ENCODE data around the gene INSM1.
"Not testable (repeated sequence)": the region's sequence is repeated elsewhere in the genome, so short reads cannot be mapped to it uniquely, and the experiment has no call there.

Gene INSM1, protein sequence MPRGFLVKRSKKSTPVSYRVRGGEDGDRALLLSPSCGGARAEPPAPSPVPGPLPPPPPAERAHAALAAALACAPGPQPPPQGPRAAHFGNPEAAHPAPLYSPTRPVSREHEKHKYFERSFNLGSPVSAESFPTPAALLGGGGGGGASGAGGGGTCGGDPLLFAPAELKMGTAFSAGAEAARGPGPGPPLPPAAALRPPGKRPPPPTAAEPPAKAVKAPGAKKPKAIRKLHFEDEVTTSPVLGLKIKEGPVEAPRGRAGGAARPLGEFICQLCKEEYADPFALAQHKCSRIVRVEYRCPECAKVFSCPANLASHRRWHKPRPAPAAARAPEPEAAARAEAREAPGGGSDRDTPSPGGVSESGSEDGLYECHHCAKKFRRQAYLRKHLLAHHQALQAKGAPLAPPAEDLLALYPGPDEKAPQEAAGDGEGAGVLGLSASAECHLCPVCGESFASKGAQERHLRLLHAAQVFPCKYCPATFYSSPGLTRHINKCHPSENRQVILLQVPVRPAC

DNA sequence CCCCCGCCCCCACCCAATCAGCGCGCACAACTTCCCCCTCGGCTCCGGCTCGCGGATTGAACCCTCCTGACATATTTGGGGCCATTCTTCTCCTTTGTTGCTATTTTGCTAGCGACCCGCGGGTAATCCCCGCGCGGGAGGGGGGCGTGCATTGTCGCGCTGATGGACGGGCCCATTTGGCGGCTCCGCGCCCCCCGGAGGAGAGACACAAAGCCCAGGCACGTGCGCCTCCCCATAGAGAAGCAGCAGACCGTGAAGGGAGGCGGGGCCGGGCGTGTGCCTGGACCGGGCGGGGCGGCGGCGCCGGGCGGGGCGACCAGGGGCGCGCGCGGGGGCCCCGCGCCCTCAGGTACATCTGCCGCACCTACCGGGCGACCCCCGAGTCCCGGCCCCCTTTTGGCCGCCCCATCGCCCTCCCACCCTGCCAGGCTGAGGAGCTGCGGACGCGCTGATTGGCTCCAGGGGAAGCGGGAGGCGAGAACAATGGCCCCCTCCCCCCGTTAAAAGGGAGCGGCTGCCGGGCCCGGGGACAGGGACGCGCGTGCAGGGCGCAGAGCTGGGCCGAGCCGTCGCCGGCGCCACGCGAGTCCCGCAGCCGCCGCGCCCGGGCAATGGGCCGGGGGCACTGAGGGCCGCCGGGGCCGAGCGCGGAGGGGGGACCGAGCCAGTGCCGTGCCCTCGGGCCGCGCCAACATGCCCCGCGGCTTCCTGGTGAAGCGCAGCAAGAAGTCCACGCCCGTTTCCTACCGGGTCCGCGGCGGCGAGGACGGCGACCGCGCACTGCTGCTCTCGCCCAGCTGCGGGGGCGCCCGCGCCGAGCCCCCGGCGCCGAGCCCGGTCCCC, at the start of gene INSM1:
TSS of gene INSM1 (plus strand) at position 530 of the 843 bp plus-strand sequence. CDS start at position 694, 164 bp downstream.
- no peak for DNase-seq

DNA sequence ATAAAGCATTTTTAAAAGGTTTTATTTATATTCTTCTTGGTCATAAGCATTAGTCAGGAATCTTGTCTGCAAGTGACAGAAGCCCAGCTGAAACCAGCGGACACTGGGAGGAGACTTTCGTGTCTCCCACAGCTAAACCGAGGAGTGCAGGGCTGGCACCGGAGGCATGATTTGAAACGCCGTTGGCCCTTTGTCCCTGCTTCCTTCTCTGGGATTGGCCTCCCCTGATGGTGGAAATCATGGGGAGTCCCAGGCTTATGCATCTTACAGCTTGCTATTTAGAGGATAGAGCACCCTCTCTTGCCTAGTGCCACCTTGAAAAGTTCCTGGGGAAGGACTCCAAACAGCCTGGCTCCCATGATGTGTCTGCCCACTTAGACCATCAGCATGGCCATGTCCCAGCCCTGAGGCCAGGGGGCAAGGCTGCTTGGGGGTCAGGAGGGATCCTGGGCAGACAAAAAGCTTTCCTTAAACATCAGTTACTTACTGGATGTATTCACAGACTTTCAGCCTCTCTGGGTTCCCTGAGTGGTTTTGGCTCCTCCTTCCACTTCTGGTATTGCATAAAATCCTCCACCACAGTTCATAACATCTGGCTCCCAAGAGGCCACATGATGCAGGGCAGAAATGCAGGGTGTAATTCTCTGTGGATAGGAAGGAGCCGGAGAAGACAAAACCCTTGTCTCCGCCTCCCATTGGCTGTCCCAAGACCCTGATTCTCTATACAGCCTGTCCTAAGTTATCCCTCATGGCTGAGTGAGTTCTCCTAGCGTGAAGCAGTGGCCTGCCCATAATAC, 49.3 kb upstream of the INSM1 start:
- DNase-seq: no peak

DNA sequence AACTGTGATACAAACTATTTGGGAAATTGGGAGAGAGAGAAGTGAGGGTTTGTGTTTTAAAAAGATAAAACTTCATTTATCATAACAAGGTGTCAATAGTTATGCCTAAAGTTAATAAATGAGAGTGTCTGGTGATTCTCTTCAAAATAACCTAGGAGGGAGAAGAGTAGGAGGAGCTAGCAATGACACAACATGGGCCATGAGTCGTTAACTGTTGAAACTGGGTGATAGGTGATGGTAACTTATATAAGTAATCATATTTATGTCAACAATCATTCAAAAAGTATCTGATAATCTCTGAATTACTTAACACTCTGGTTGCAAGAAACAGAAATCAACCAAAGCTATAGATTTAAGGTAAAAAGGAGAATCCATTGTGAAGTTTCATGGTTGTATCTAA, 46.8 kb upstream of the INSM1 start:
- no peak for DNase-seq

- no peak for DNase-seq
These were observed 46.0 kb upstream of the INSM1 start for GRCh38 chr20:20321917-20322316.

DNA sequence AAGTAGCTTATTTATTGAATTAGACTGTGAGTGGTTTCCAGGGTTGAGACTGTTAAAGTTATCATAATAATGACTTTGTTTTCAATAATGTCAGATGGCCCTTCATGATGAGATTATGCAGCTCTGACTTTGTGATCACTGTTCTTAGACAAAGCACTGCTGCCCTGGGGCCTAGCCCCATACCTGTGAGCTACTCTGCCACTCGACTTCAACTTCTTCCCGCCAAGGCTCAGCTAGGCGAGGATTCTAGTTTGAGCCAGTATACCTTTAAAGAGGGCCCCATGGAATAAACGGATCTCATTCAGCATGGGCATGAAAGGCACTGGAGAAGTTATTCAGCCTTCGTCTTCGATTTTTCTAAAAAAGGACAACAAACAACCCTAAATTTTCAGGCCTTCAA, 45.0 kb upstream of the INSM1 start:
- DNase-seq: no peak

- no peak for DNase-seq
These were observed 40.2 kb upstream of the INSM1 start for GRCh38 chr20:20327746-20328145.

- no peak for DNase-seq
These were observed 38.3 kb upstream of the INSM1 start for GRCh38 chr20:20329564-20329963.

DNA sequence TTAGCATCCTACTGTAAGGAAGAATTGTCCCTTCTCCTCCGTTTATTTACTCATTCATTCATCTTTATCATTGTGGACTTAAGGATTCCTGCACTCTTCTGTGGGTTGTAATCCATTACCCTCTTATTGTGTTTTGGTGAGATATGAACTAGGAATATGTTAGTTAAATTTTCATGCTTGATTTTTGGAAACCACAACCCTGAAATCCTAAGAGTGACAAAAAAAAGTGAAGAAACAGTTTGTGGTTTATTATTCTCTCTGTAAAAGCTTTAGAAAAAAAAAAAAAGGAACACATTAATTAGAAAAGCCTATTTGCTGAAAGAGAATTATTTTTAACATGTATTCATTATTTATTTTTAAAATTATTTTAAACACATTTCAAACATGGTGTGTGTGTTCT, 36.7 kb upstream of the INSM1 start:
- DNase-seq: no peak

GRCh38 chr20:20331817-20332216, 36.1 kb upstream of the INSM1 start:
- no peak for DNase-seq

DNA sequence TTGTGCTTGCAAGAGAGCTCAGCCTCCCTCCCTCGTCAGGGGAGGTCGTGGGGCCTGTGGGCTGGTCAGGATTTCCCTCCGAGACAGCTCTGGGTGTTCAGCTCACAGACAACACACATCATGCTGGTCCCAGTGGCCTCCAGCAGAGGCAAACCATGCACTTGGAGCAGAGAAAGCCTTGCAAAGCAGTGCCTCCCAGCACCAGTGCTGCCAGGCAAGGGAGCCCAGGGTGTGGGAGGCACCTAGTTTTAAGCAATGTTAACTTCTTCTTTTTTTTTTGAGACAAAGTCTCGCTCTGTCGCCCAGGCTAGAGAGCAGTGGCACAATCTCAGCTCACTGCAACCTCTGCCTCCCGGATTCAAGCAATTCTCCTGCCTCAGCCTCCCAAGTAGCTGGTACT, 34.0 kb upstream of the INSM1 start:
- no peak for DNase-seq

GRCh38 chr20:20334489-20334888, 33.4 kb upstream of the INSM1 start:
- DNase-seq: no peak

DNA sequence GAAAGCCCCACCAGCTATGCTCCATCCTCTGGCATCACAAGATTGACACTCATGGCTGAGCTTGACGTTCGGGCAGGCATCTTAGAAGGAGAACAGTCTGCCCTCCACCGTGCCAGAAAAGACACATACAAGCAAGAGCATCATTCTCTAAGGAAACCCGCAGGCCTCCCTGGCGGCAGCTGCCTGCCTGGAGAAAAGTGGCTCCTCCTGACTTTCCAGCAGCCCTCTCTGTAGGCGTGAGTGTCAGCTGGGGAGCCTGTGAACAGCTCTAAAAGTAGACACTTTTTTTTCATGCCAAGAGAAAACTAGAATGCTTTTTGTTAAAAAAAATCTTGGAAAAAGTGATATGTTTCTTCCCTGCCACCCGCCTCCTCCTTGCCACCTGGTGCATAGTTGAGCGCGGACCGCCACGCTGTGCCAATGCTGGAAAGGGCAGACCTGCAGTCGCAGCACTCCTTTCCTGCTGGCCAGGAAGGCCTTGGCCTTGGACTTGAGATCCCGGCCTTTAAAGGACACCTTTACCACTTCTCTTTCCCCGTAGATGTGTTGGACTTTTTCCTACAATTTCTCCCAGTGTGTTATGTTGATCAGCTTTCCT, 29.7 kb upstream of the INSM1 start:
- no peak for DNase-seq

GRCh38 chr20:20340443-20340842, 27.5 kb upstream of the INSM1 start:
- DNase-seq: no peak

- no peak for DNase-seq
These were observed 26.5 kb upstream of the INSM1 start for GRCh38 chr20:20341371-20341770.

DNA sequence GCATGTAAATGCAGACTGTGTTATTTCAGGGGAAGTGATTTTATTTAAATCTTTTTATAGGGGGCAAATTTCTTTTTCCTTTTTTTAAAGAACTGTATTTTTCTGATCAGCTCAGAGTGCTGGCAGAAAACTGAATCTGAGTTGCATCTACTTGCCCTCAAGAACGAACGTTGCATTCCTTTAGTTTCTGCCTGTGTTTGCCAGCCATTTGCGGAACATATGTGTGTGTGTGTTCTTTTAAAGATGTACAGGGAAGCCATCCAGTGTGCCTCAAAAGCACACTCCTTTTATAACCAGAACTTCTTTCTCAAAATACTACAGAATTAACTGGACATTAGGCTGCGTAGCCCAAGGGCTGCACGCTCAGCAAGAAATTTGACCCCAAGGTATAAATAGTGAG, 25.8 kb upstream of the INSM1 start:
- no peak for DNase-seq

GRCh38 chr20:20343932-20344331, 24.0 kb upstream of the INSM1 start:
- DNase-seq: no peak

DNA sequence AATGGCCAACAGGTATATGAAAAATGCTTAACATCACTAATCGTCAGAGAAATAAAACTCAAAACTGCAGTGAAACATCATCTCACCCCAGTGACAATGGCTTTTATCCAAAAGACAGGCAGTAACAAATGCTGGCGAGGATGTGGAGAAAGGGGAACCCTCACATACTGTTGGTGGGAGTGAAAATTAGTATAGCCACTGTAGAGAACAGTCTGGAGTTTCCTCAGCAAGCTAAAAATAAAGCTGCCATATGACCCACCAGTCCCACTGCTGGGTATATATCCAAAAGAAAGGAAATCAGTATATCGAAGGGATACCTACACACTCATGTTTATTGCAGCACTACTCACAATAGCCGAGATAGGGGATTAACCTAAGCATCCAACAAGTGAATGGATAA, 23.4 kb upstream of the INSM1 start:
- DNase-seq: no peak

DNA sequence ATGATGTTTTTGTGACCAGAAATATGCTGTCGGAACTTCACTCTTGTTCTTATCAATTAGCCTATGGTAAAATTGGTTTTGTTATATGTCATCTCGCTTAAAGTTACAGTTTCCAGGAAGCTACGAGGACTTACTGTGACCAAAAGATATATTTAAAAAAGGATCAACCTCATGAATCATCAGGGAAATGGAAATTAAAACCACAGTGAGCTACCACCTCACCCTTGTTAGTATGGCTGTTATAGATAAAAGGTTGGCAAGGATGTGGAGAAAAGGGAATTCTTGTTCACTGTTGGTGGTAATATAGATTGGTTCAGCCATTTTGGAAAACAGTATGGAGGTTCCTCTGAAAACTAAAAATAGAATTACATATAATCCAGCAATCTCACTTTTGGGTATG, 14.3 kb upstream of the INSM1 start:
- DNase-seq: no peak

DNA sequence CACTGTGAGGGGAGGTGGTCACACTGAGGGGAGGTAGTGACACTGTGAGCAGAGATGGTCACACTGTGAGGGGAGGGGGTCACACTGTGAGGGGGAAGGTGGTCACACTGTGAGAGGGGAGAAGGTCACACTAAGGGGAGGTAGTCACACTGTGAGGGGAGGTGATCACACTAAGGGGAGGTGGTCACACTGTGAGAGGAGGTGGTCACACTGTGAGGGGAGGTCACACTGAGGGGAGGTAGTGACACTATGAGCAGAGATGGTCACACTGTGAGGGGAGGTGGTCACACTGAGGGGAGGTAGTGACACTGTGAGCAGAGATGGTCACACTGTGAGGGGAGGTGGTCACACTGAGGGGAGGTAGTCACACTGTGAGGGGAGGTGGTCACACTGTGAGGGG, 12.4 kb upstream of the INSM1 start:
- not testable (repeated sequence) for DNase-seq

DNA sequence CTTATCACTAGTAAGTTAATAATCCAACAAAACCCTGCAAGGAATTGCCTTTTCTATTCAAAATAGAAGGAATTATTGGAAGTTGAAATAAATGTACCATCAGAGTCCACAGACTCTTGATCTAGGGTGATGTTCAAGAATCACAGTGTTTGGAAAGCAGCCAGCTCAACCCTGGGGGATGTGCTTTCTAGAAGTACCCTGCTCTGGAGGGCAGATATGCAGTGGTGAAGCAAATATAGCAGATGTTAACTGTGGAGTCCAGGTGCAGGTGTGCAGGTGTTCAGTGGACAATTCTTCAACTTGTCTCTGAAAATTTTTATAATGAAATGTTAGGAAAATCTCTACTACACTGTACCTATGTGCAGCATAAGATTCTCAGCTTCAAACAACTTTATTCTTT, 9.1 kb upstream of the INSM1 start:
- DNase-seq: no peak

GRCh38 chr20:20359628-20360027, 8.3 kb upstream of the INSM1 start:
- DNase-seq: no peak

- DNase-seq: peak; percentile 28
These were observed 7.4 kb upstream of the INSM1 start for GRCh38 chr20:20360464-20360863.
